ENCODE results near the gene ABL1.
"Not testable (repeated sequence)": the region's sequence is repeated elsewhere in the genome, so short reads cannot be mapped to it uniquely, and the experiment has no call there.

The ABL1 gene

GRCh38 chr9:130793589-130793988 lies 41.5 kb upstream of the ABL1 start:
- POLR2A ChIA-PET = no interaction called here
- TF ChIP-seq CTCF (IDR thresholded peaks at IDR 0.05; ENCODE audit: control extremely low read depth, extremely low read depth, low read depth, missing control alignments) = no peak
- DNase-seq (ENCODE audit: extremely low spot score) = no peak
- CTCF ChIA-PET = no interaction called here

GRCh38 chr9:130794021-130794420 lies 41.0 kb upstream of the ABL1 start:
- CTCF ChIA-PET = interaction anchor here (1.3 kb wide), 1 partner anchor 30 kb away, joined by 3 read pairs; no protein-coding TSS in a partner anchor
- POLR2A ChIA-PET; DNase-seq (ENCODE audit: extremely low spot score): not testable (repeated sequence)

- CTCF ChIA-PET = interaction anchor here (1.2 to 1.4 kb wide), 4 partner anchors 9 to 72 kb away, joined by 3 to 4 read pairs (median 3); no protein-coding TSS in a partner anchor
- POLR2A ChIA-PET; DNase-seq (ENCODE audit: extremely low spot score): not testable (repeated sequence)
These were observed 40.6 kb upstream of the ABL1 start for GRCh38 chr9:130794423-130794822.

GRCh38 chr9:130794923-130795495 lies 40.0 kb upstream of the ABL1 start:
- no peak for TF ChIP-seq CTCF (IDR thresholded peaks at IDR 0.05; ENCODE audit: control extremely low read depth, extremely low read depth, low read depth, missing control alignments)
- no peak for DNase-seq (ENCODE audit: extremely low spot score)
- POLR2A ChIA-PET = no interaction called here
- CTCF ChIA-PET = interaction anchor here (0.7 to 1.4 kb wide), 6 partner anchors 9 to 72 kb away, joined by 3 to 4 read pairs (median 3); no protein-coding TSS in a partner anchor

GRCh38 chr9:130803116-130803515 lies 31.9 kb upstream of the ABL1 start:
- DNase-seq (ENCODE audit: extremely low spot score); POLR2A ChIA-PET: not testable (repeated sequence)
- CTCF ChIA-PET = interaction anchor here (0.9 kb wide), 1 partner anchor 8 kb away, joined by 3 read pairs; no protein-coding TSS in a partner anchor

- TF ChIP-seq CTCF (IDR thresholded peaks at IDR 0.05; ENCODE audit: control extremely low read depth, extremely low read depth, low read depth, missing control alignments) = no peak
- no peak for DNase-seq (ENCODE audit: extremely low spot score)
- ChIA-PET CTCF (interaction anchor here (0.7 to 1.5 kb wide), 5 partner anchors 9 to 55 kb away, joined by 3 to 4 read pairs (median 3); no protein-coding TSS in a partner anchor), POLR2A (interaction anchor here (0.6 kb wide), 1 partner anchor 603 kb away, joined by 3 read pairs; no protein-coding TSS in a partner anchor)
These were observed 29.3 kb upstream of the ABL1 start for GRCh38 chr9:130805510-130806326.

GRCh38 chr9:130806327-130806716 lies 28.7 kb upstream of the ABL1 start:
- POLR2A ChIA-PET = interaction anchor here (0.6 kb wide), 1 partner anchor 602 kb away, joined by 3 read pairs; no protein-coding TSS in a partner anchor
- TF ChIP-seq CTCF (IDR thresholded peaks at IDR 0.05; ENCODE audit: control extremely low read depth, extremely low read depth, low read depth, missing control alignments) = no peak
- CTCF ChIA-PET = interaction anchor here (0.7 to 1.5 kb wide), 4 partner anchors 9 to 54 kb away, joined by 3 to 4 read pairs (median 3); no protein-coding TSS in a partner anchor
- DNase-seq (ENCODE audit: extremely low spot score) = no peak

GRCh38 chr9:130810609-130811136 lies 24.4 kb upstream of the ABL1 start:
- no peak for TF ChIP-seq CTCF (IDR thresholded peaks at IDR 0.05; ENCODE audit: control extremely low read depth, extremely low read depth, low read depth, missing control alignments)
- ChIA-PET CTCF (interaction anchor here (0.7 to 1.0 kb wide), 2 partner anchors 83 to 108 kb away, joined by 3 read pairs; no protein-coding TSS in a partner anchor), POLR2A (no interaction called here)
- DNase-seq (ENCODE audit: extremely low spot score) = no peak
